AG04449 (cell line): ENCODE data around the gene SH3D19.

Experiments
- CTCF ChIA-PET: fragments of 350-600 bp; formaldehyde crosslinking; extraction: SDS; loops from one replicate; lab custom pipeline; 2021; ENCODE audit warnings: antibody characterized with exemption; lab: Yijun Ruan, JAX
- POLR2A ChIA-PET: fragments of 400-600, 350-600 bp; formaldehyde crosslinking; extraction: SDS; loops from one replicate; lab custom pipeline; 2020; ENCODE audit warnings: antibody characterized with exemption, inconsistent platforms; lab: Yijun Ruan, JAX
- DNase-seq: peaks from one replicate; pipeline ENCODE4 v3.0.0-alpha.2; 2010; ENCODE audit warnings: low read depth, low spot score
- H3K4me3 ChIP-seq: 2 replicates; pipeline ENCODE4 v1.5.1; 2011; ENCODE audit warnings: low read depth, mild to moderate bottlenecking, control low read depth, low read length
- TF ChIP-seq, protein P1 (sequence below): IDR thresholded peaks from one replicate; pipeline ENCODE4 v1.5.1; 2011; ENCODE audit warnings: mild to moderate bottlenecking, moderate library complexity, low read length, control low read depth, inconsistent platforms; ENCODE audit not compliant: insufficient read depth; ENCODE audit errors: missing control alignments

The SH3D19 gene

DNA sequence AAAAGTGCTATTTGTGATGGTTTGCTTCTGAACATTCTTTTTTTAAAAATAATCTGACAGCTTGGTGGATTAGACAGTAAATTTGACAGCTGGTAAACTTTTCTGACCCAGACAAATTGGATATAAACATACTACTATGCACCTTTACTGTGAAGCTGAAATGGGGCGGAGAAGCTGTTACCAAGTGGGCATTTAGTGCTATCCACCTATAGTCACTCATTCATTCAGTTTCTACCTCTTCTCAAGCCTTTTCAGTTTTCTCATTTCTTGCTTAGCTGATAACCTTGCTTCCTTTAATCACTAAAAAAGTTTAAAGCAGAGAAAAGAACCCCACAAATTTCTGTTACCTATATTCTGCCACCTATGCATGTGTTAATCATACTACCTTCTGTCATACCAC lies 220.8 kb downstream of the SH3D19 start:
- no peak for DNase-seq
- POLR2A ChIA-PET, result no interaction called here
- TF ChIP-seq, protein P1, sequence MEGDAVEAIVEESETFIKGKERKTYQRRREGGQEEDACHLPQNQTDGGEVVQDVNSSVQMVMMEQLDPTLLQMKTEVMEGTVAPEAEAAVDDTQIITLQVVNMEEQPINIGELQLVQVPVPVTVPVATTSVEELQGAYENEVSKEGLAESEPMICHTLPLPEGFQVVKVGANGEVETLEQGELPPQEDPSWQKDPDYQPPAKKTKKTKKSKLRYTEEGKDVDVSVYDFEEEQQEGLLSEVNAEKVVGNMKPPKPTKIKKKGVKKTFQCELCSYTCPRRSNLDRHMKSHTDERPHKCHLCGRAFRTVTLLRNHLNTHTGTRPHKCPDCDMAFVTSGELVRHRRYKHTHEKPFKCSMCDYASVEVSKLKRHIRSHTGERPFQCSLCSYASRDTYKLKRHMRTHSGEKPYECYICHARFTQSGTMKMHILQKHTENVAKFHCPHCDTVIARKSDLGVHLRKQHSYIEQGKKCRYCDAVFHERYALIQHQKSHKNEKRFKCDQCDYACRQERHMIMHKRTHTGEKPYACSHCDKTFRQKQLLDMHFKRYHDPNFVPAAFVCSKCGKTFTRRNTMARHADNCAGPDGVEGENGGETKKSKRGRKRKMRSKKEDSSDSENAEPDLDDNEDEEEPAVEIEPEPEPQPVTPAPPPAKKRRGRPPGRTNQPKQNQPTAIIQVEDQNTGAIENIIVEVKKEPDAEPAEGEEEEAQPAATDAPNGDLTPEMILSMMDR, result no peak
- no peak overlapping the region for H3K4me3 ChIP-seq
- CTCF ChIA-PET, result interaction anchor here (2.3 kb wide), 1 partner anchor 12 kb away, joined by 12 read pairs; no protein-coding TSS in a partner anchor

DNA sequence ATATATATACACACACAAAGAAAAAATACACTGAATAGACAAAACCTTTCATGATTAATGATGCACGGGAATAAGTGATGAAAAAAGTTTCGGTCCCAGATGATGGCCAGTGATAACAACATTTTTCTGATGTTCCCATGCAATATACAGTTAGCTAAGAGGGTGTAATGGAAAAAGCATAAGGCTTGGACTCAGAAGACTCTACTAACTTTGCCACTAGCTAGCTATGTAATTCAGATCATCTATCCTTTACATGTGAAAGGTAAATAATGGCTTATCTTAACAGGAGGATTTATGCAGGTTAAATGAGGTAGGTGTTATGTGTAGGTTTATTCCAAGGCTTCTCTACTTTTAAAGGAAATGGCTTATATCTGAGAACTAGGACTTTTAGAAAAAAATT lies 221.6 kb downstream of the SH3D19 start:
- no peak overlapping the region for H3K4me3 ChIP-seq
- ChIA-PET POLR2A (no interaction called here), CTCF (interaction anchor here (0.9 to 2.3 kb wide), 2 partner anchors 10 to 13 kb away, joined by 3 to 12 read pairs; no protein-coding TSS in a partner anchor)
- TF ChIP-seq, protein P1, result no peak
- no peak for DNase-seq

DNA sequence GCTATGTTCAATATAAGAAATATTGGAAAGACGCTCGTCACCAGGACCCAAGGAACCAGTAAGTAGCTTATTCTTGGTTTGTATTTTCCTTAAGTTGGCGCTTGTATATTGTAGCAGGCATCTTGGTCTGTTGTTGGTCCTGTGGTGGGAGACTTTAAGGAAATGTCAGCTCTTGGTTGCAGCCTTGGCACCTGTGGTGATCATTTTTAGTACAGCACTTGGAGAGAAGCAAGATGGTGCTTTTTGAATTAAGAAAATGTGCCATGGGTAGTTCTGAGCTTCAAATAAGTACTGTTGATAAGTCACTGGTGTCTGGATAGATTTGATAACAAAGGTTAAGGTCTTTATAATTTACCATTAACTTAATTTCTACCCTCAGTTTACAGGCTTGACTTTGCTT lies 224.9 kb downstream of the SH3D19 start:
- ChIA-PET POLR2A (interaction anchor here (1.1 to 1.3 kb wide), 2 partner anchors 224 to 1252 kb away, joined by 3 read pairs; no protein-coding TSS in a partner anchor), CTCF (interaction anchor here (0.7 to 1.4 kb wide), 5 partner anchors 9 to 28 kb away, joined by 3 to 6 read pairs (median 4); no protein-coding TSS in a partner anchor)
- no peak for DNase-seq
- TF ChIP-seq, protein P1, result no peak
- peak overlapping the region; percentile 99 for H3K4me3 ChIP-seq

DNA sequence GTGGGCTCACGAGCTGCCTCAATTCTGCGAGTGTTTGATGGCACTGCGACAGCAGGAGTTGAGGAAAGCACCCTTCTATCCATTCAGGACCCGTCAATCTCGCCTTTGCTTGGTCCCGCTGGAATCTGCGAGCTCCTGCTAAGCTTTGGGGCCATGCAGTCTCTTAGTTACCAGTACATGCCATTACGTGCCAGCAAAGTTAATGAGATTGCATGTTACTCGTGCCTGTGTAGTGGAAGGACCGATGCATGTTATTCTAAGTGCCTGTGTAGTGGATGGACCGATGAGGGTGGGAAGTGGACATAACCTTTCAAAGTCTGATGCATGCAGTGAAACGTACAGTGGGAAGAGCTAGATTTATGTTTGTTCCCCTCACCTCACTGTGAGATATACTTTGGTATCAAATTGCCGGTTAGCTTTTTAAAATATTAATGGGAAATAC lies 225.4 kb downstream of the SH3D19 start:
- peak overlapping the region; percentile 99 for H3K4me3 ChIP-seq
- TF ChIP-seq, protein P1, result no peak
- POLR2A ChIA-PET, result interaction anchor here (0.6 to 1.3 kb wide), 3 partner anchors 12 to 1253 kb away, joined by 3 read pairs; no protein-coding TSS in a partner anchor
- CTCF ChIA-PET, result interaction anchor here (0.7 to 1.4 kb wide), 6 partner anchors 10 to 222 kb away, joined by 3 to 6 read pairs (median 4); no protein-coding TSS in a partner anchor
- no peak for DNase-seq

DNA sequence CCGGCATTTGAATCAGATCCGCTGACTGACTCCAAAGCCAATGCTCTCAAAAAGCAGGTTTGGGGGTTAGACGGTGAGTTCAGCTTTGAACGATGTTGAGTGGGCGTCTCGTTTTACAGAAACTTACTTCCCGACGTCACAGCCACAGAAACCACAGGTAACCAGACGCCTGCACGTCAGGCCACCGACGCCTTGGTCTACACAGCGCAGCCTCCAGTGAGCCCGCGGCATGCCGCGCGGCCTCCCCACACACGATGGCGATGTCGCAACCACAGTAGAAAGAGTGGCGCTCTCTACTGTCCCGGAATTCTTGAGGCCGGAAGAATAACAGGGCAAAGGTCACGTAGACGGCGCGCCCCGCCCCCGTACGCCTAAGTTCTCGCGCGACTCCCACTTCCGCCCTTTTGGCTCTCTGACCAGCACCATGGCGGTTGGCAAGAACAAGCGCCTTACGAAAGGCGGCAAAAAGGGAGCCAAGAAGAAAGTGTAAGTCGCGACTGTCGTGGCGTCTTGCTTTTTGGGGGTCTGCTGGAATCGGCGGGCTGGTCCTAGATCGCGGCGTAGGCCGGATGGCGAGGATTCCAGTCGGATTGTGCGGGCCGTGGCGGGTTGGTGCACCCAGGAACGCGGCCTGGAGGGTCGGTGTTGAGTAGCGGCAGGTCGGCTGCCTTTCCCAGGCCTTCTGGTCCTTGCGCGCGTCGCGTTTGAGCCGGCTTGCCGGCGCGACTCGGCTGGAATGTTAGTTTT lies 226.0 kb downstream of the SH3D19 start, which contains the start of gene RPS3A:
RPS3A (plus strand) TSS at position 400 of the 747 bp plus-strand sequence; CDS start at position 425, 25 bp downstream.
- CTCF ChIA-PET, result interaction anchor here (0.7 to 1.4 kb wide), 14 partner anchors 10 to 273 kb away, joined by 3 to 10 read pairs (median 4); no protein-coding TSS in a partner anchor
- POLR2A ChIA-PET, result interaction anchor here (0.6 to 1.3 kb wide), 3 partner anchors 11 to 1253 kb away, joined by 3 read pairs; no protein-coding TSS in a partner anchor
- H3K4me3 ChIP-seq, result peak within 1 kb of the TSS; percentile 99
- DNase-seq, result peak; percentile 86
- TF ChIP-seq, protein P1, result peak; percentile 92

DNA sequence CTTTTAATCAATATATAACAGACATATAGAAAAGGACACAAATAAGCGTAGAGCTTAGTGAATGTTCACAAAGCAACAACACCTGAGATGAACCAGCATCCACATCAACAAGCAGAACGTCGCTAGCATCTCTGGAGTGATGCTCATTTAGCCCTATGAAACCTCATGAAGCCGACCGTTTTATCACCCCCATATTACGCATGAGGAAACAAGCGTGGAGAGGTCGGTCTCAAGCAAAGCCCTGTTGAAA lies 226.5 kb downstream of the SH3D19 start:
- POLR2A ChIA-PET, result no interaction called here

More for the DNA sequence above, 226.5 kb downstream of the SH3D19 start:
- CTCF ChIA-PET, result interaction anchor here (0.7 to 1.4 kb wide), 11 partner anchors 9 to 273 kb away, joined by 3 to 10 read pairs (median 4); no protein-coding TSS in a partner anchor
- peak overlapping the region; percentile 55 for H3K4me3 ChIP-seq
- no peak for DNase-seq
- TF ChIP-seq, protein P1, result no peak
